ENCODE data around the gene PLTP.
"Not testable (repeated sequence)": the region's sequence is repeated elsewhere in the genome, so short reads cannot be mapped to it uniquely, and the experiment has no call there.

PLTP gene, protein sequence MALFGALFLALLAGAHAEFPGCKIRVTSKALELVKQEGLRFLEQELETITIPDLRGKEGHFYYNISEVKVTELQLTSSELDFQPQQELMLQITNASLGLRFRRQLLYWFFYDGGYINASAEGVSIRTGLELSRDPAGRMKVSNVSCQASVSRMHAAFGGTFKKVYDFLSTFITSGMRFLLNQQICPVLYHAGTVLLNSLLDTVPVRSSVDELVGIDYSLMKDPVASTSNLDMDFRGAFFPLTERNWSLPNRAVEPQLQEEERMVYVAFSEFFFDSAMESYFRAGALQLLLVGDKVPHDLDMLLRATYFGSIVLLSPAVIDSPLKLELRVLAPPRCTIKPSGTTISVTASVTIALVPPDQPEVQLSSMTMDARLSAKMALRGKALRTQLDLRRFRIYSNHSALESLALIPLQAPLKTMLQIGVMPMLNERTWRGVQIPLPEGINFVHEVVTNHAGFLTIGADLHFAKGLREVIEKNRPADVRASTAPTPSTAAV

DNA sequence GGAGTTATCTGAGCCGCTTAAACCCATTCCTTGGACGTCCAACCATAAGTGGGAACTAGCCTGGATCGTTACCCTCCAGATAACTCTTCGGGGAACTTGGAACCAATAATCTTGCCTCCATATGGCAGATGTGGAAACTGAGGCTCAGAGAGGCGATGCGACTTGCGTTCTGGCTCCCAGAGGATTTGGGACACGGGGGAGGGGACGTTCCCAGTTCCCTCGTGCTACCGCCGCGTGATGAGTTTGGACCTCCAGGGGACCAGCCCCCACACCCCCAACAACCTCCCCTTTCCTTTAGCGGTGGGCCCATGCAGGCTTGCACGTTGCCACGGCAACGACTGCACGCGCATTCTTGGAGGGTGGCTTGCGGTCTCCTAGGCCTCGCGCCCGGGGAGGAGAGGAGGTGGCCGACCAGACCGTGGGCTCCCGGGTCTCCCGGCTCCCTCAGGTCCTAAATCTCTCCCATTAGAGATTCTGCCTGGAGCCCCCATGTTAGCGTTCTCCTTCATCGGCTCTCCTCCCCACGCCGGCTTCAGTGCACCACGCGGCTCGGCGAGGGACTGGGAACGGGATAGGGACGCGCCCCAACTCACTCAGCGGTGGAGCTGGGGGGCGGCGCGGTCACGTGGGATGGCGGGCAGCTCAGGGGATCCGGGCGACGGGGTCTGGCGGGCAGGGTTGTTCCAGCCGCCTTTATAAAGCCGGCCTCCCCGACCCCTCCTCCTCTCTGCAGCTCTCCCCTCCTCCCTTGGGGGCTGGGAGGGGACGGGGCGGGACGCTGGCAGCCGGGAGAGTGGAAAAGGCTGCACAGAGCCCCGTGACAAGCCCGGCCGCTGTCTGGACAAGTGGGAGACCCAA is at the start of gene PLTP:
Gene PLTP, minus strand, starts transcription at position 670 of the 858 bp plus-strand sequence. CDS start 703 bp downstream, outside the sequence.
- peak; percentile 61 for DNase-seq

DNA sequence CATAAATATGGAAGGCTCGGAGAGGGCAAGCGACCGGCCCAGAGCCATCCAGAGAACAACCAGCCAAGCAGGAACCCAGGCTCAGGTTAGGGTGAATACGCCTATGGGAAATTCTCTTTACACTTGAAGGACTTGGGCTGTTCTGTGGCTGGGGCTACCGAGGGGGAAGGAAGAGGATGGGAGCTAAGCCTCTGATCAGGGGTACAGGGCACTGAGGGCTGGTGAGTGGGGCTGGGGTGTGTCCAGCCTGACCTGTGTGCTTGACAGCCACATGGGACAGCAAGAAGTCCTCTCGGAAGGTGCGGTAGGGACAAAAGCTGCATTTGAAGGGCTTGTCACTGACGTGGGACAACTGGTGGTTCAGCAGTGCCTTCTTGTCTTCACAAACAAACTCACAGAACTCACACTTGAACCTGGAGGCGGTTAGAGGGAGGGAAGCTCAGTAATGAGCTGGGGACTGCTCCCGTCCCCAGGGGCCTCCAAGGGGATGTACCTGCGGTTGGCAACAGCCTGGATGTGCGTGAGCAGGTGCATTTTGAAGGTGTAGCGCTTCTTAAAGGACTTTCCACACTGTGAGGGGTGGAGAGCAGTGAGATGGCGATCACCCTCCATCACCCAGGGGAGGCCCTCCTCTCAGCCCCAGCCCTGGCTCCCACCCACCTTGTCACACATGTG is 48.1 kb upstream of the PLTP start:
- no peak for DNase-seq

DNA sequence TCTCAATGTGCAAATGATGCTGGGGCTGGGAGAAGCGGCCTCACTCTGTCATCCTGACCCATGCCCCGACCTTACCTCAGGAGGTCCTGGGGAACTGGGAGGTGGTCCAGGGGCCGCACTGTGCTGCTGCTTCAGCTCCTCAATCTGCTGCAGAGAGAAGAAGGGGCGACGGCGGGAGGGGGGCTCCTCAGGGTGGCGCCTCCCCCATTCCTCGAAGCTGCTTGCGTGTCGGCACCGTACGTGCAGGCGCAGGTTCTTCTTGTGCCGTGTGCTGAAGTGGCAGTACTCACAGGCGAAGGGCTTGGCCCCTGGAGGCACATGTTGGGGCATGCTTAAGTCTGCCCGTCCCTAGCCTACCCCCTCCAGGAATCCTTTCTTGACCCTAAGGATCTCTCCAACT is 47.2 kb upstream of the PLTP start:
- DNase-seq: no peak

DNA sequence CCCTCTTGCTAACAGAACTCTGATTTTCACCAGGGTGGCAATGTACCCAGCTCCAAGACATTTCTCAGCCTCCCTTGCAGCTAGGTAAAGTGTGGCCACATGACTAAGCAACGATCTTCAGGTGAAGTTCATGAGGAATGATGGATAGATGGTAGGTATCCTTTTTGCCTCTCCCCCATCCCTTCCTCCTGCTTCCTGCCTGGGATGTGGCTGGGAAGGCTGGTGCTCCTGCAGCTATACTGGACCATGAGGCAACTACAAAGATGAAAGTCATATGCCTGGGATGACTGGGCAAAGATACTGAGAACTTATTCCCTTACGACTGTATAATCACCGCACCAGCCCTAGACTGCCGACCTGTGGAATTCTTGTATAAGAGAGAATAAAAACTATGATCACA is 46.6 kb upstream of the PLTP start:
- DNase-seq: no peak

DNA sequence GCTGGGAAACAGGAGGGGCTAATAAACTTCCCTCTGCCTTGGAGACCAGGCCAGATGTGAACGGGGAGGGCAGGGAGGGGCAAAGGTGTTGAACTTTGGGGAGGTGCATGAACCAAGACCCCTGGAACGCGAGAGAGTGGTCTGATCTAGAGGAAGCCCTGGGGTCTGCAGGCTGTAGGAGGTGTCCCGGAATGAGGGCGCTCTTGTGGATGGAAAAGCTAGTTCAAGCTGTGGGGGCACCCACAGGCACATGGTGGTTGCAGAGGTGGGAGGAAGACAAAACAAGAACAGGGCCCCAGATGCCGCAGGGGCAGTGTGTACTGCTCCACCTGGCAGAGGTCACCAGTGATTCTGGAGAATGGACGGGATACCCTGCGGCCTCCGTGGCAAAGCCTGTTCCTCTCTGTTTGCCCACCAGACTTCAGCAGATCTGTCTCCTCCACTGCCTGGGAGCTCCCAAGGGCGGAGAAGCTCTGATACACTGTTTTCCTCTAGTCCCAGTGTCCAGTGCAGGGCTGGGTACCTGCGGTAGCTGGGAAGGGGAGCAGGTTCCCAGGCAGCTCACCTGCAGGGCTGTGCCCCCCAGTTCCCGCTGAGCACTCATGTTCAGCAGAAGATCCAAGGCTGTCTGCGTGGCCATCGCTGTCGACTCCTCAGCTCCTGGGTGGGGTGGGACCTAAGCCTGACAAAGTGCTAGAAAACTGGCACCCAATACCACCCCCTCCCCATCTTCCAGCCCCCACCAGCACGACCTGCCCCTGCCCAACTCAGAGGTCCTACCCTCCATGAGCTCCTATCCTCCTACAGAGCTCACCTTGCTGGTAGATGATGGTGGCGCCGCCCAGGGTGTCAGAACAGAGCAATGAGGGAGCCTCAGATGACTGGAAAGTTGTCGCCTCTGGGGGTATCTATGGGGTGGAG is 45.3 kb upstream of the PLTP start:
- DNase-seq: no peak

DNA sequence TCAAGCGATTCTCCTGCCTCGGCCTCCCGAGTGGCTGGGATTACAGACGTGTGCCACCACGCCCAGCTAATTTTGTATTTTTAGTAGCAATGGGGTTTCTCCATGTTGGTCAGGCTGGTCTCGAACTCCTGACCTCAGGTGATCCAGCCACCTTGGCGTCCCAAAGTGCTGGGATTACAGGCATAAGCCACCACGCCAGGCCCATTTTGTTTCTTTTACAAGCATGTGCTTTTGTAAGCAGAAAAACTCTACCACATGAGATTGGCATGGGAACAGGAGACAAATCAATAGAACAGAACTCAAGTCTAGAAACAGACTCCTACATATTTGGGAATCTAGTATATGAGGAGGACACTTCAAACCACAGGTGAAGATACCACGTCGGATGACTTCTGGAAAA is 44.4 kb upstream of the PLTP start:
- DNase-seq: not testable (repeated sequence)

DNA sequence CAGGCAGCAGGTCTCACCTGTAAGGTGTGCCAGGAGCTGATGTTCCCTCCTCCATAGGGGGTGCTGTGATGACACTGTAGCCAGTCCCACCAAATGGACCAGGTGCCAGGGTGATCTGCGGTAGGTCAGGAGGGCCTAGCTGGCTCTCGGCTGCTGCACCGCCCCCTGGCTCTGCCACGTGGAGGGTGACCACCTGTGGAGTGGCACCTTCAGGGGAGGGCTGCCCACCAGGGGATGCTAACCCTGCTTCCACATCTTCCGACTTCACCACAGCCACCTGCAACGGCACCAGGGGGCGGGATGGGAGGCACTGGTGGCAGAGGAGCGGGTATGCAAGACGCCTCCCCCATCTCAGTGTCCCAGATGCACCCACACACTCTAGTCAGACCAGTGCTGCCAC is 41.7 kb upstream of the PLTP start:
- DNase-seq: no peak

DNA sequence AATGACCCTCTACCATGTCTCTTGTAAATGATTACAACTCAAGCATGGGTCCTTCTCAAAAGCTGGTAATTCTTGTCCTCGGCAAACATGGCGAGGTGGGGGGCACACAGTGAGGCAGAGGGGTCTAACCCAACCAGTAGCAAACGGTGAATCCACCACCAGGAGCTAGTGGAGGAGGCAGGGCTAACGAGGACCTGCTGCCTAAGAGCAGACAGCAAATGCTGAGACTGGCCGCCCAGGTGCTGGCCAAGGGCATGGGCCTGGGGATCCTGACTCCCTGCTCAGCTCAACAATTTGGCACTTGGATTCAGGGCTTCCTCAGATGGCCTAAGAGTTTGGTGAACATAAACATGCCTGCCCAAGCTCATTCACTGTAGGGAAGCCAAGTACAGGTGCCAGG is 40.9 kb upstream of the PLTP start:
- no peak for DNase-seq

DNA sequence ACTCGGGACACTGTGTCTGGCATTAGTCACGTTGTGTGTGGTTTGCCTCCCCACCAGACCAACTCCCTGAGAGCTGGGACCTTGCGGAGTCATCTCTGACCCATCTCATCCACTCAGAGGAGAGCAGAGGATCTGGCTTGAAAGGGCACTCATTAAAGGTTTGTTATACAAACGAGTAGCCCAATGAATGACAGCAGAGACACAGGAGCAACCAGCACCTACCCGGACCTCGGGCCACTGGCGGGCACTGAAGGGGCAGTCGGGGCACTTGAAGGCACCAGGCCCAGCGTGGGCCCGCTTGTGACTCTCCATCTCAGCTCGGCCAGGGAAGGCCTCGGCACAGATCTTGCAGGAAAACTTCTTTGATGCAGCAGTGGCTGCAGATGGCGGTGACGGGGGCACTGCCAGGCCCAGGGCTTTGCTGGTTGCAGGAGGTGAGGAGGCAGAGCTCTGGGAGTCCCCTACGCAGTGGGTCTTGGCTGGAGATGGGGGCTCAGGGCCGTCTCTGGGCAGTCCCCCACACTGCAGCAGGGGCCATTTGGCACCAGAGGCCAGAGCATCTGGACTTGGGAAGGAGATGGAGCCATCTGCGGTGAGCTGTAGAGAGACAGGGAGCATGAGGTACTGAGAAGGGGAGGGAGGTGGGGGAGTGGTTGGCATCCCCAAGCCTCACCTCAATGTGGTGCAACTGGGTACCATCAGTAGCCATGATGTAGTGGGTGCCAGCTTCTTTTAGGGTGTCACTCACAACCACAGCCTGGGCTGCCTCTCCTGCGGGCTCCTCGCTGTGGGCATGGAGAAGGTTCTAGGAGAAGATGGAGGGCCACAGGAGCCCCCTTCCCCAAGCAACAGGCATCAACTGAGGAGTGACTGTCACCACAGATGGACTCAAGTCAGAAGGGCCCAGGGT is 40.2 kb upstream of the PLTP start:
- no peak for DNase-seq

DNA sequence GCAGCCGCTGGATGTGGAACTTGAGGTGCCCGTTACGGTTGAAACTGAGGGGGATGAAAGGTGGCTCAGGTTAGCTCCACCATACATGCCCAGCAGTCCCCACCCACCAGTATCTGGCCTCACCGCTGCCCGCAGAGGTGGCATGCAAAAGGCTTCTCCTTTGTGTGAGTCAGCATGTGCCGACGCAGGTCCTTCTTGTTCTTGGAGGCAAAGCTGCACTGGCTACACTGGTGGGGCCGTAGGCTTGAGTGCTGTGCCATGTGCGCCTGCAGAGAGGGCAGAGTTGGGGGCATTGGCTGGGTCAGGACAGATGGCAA is 38.3 kb upstream of the PLTP start:
- DNase-seq: no peak

DNA sequence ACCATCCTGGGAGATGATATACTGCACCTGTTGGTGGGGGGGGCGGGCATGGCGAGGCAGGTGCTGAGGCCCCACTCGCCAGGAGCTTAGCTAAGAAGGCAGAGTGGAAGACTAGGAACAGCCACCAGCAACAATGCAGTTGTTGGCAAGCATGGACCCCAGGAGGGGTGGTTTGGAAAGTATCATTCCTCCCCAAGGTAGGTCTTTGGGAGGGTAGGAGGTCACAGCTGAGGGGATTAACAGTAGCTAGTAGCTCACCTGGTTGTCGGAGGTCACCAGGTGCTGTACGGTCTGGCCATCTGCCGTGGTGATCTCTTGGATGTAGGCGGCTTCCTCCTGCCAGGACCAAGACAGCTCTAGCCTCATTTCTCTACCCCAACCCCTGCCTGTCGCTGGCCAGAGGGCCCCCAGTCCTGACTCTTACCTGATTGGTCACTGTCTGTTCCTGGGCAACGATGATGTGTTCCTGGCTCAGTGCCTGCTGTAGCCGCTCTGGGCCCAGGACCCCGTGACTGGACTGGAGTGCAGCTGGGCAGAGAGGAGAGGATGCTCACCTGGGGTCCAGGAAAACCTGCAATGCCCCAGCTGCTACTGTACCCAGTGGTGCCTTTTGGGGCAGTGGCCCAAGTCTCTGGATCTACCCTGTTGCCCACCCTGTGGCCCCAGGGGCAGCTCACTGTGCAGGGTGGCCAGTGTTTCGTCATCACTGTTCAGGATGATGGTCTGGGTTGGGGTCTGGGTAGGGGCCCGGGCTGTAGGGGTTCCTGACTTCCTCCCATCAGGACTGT is 37.8 kb upstream of the PLTP start:
- DNase-seq: no peak

DNA sequence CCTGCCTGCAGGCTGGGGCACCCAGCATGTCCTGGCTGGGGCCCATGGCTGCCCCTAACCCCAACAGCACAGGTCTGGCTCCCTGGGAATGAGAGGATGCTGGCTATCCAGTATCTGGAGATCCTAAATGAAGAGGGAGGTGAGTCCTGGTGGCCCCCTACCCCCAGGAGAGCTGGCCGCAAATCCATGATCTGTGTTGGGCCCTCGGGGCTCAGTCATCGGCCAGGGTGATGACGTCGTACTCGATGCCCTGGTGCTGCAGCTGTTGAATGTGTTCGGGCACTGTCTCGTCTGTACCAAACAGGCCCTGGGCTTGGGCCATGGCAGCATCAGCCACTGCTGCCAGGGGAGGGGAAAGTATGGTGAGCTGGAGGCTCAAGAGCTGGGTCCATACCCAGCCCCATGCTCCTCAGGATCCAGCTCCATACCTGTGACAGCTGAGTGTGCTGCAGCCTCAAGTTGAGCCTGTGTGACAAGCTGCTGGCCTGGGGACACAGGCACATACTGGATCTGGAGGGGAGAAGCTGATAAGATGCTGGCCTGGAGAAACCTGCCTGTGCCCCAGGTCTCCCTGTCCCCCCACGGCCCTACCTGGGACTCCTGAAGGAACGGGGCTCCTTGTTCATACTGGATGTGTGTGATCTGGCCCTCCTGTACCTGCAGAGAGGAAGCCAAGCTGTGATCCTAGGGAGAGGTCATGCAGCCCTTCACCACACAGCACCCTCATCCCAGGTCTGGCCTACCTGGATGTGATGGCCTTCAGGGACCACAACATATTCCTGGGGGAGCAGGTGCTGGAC is 37.0 kb upstream of the PLTP start:
- DNase-seq: no peak

DNA sequence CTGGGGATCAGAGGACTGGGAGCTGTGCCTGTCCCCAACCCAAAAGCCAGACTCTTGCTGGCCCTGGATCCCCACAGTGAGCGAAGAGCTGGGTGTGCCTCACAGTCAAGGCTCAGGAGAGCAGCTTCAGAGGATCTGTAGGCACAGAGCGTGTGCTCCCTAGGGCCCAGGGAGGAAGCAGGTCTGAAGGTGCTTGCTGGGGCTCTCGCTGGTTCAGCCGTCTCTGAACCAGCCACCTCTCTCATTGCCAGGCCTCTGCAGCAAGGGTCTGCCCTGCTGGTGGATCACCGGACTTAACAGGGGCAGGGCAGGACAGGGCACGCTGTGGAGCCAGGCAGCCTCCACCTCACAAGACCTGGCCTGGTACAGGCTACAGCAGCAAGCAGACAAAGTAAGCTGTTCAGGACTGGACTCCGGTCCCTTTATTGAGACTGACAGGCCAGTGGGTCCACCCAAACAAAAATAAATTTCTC is 36.3 kb upstream of the PLTP start:
- no peak for DNase-seq

DNA sequence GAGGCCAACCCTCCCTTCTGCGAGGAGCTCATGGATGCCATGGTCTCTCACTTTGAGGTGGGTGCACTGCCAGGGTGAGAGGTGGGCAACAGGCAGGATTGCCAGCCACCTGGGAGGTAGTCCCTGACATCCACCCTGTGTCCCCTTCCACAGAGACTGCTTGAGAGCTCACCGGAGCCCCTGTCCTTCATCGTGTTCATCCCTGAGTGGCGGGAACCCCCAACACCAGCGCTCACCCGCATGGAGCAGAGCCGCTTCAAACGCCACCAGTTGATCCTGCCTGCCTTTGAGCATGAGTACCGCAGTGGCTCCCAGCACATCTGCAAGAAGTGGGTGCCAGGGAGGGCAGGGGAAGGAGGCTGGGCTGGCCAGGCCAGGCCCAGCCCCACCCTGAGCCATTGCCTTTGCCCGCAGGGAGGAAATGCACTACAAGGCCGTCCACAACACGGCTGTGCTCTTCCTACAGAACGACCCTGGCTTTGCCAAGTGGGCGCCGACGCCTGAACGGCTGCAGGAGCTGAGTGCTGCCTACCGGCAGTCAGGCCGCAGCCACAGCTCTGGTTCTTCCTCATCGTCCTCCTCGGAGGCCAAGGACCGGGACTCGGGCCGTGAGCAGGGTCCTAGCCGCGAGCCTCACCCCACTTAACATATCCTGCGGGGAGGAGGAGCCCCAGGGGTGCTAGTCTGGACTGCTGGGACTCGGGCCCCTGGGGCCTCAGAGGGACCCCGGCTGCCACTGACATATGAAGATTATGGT is 35.3 kb upstream of the PLTP start:
- DNase-seq: no peak

DNA sequence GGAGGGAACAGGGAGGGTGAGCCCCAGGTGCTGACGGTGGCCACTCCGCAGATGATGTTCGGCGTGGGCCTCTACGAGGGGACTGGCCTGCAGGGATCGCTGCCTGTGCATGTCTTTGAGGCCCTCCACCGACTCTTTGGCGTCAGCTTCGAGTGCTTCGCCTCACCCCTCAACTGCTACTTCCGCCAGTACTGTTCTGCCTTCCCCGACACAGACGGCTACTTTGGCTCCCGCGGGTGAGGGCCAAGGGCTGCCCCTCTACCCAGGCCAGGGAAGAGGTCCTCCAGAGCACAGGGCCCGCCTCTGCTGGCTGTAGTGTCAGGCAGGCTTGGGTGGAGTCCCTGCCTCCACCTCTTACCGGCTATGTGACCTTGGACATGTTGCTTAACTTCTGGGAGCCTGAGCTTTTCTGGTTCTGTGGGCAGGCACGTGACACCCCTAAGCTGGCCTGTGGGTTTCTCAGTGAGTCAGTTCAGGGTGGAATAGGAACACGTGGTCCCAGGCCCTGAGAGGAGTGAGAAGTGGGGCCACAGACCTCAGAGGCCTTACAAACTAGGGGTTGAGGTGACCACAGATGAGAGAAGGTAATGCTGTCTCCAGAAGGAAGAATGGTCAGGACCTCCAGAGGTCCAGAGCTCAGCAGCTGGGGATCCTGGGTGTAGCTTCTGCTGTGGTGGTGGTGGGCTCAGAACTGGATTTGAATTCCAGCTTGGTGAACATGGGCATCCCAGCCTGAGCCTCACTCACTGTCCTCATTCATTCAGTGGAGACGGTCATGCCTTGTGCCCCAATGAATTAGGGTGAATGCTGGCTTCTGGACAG is 34.4 kb upstream of the PLTP start:
- DNase-seq: peak; percentile 68

DNA sequence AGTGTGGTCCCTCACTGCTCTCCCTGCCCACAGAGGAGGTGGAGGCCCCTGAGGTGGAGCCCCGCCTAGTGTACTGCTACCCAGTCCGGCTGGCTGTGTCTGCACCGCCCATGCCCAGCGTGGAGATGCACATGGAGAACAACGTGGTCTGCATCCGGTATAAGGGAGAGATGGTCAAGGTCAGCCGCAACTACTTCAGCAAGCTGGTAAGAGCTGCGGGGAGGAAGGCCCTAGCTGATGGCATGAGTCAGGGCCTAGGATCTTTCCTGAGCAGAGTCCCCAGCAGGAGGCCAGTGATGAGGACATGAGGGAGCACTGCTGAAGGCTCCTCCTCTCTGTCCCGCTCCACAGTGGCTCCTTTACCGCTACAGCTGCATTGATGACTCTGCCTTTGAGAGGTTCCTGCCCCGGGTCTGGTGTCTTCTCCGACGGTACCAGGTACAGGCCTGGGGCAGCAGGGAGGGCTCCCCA is 33.8 kb upstream of the PLTP start:
- DNase-seq: no peak

DNA sequence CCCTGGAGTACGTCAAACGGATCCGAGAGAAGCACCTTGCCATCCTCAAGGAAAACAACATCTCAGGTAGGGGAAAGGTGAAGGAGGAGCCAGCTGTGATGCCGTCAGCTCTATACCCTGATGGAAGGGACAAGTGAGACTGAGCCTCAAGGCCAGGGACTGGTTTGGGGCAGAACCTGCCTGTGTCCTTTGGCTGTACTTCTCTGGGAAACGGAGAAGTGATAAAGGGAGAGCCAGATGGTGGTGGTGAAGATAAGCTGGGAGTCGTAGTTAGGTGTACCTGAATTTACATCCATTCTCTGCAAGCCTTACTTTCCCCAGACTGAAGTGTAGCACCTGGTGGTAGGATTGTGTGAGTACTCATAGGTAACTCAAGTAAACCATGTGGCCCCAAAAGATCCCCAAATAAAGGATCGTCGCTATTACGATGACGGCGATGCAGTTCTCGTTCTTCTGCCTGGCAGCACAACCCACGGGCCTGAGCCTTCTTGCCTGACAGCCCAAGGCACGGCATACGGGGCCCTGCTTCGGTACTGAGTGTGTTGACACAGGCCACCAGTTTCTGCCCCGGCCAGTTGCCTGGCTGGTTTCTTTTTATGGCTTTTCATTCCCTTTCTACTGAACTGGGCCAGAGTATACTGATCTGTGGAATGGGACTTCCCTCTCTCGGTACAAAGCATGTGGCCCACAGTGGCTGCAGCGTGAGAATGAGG is 33.2 kb upstream of the PLTP start:
- DNase-seq: no peak
